H9 (cell line): ENCODE data around the gene YJU2. TPM values are rescaled to one million over a fixed set of nuclear protein-coding genes. Genes with fewer than 3 reads are reported as not detected.

Source experiments
- DNase-seq: peaks from one replicate; pipeline ENCODE4 v3.0.0-alpha.2; 2017
- H2AFZ ChIP-seq: one replicate; pipeline ENCODE4 v1.6.1; 2013; ENCODE audit warnings: mild to moderate bottlenecking, low read length, control low read depth, moderate library complexity
- H2AK5ac ChIP-seq: 2 replicates; pipeline ENCODE4 v1.6.1; 2013; ENCODE audit warnings: low read length, control low read depth, mixed read lengths; ENCODE audit not compliant: insufficient read length
- H2BK120ac ChIP-seq: one replicate; pipeline ENCODE4 v1.6.1; 2013; ENCODE audit warnings: low read depth, mild to moderate bottlenecking, low read length, control low read depth, inconsistent platforms; ENCODE audit not compliant: poor library complexity, severe bottlenecking
- H2BK12ac ChIP-seq: 2 replicates; pipeline ENCODE4 v1.6.1; 2013; ENCODE audit warnings: low read length, control low read depth, mixed read lengths, low read depth; ENCODE audit not compliant: insufficient read length
- H2BK15ac ChIP-seq: 2 replicates; pipeline ENCODE4 v1.6.1; 2013; ENCODE audit warnings: low read depth, low read length, control low read depth
- H2BK20ac ChIP-seq: one replicate; pipeline ENCODE4 v1.6.1; 2013; ENCODE audit warnings: low read depth, mild to moderate bottlenecking, low read length, control low read depth, inconsistent platforms; ENCODE audit not compliant: poor library complexity, severe bottlenecking
- H2BK5ac ChIP-seq: 2 replicates; pipeline ENCODE4 v1.6.1; 2013; ENCODE audit warnings: low read length, control low read depth, mixed read lengths; ENCODE audit not compliant: insufficient read length
- H3K14ac ChIP-seq: 2 replicates; pipeline ENCODE4 v1.6.1; 2013; ENCODE audit warnings: low read length, control low read depth; ENCODE audit not compliant: insufficient read depth
- H3K18ac ChIP-seq: 2 replicates; pipeline ENCODE4 v1.6.1; 2013; ENCODE audit warnings: low read depth, mild to moderate bottlenecking, mixed read lengths, low read length, control low read depth; ENCODE audit not compliant: insufficient read length
- H3K23ac ChIP-seq: 2 replicates; pipeline ENCODE4 v1.6.1; 2013; ENCODE audit warnings: low read length, control low read depth, mixed read lengths, low read depth; ENCODE audit not compliant: insufficient read length
- H3K23me2 ChIP-seq: 2 replicates; pipeline ENCODE4 v1.6.1; 2013; ENCODE audit warnings: low read depth, mild to moderate bottlenecking, mixed read lengths, low read length, control low read depth; ENCODE audit not compliant: insufficient read length, poor library complexity, severe bottlenecking
- H3K27ac ChIP-seq: 2 replicates; pipeline ENCODE4 v1.5.1; 2013; ENCODE audit warnings: low read length, control low read depth, mixed read lengths, low read depth; ENCODE audit not compliant: insufficient read length
- H3K27me3 ChIP-seq: 2 replicates; pipeline ENCODE4 v1.6.1; 2013; ENCODE audit warnings: low read length, control low read depth, inconsistent platforms; ENCODE audit not compliant: insufficient read depth
- H3K4ac ChIP-seq: 2 replicates; pipeline ENCODE4 v1.6.1; 2013; ENCODE audit warnings: low read depth, mild to moderate bottlenecking, control low read depth, inconsistent platforms, low read length, moderate library complexity
- H3K4me1 ChIP-seq: 2 replicates; pipeline ENCODE4 v1.6.1; 2013; ENCODE audit warnings: low read length, control low read depth, inconsistent platforms; ENCODE audit not compliant: insufficient read depth
- H3K4me2 ChIP-seq: 2 replicates; pipeline ENCODE4 v1.6.1; 2013; ENCODE audit warnings: low read length, control low read depth, mixed read lengths; ENCODE audit not compliant: insufficient read length, insufficient read depth
- H3K56ac ChIP-seq: 2 replicates; pipeline ENCODE4 v1.6.1; 2013; ENCODE audit warnings: low read depth, mild to moderate bottlenecking, mixed read lengths, low read length, control low read depth; ENCODE audit not compliant: insufficient read length
- H3K79me1 ChIP-seq: 2 replicates; pipeline ENCODE4 v1.6.1; 2013; ENCODE audit warnings: low read depth, mild to moderate bottlenecking, moderate library complexity, low read length, control low read depth, inconsistent platforms; ENCODE audit not compliant: insufficient read depth, poor library complexity, severe bottlenecking
- H3K79me2 ChIP-seq: 2 replicates; pipeline ENCODE4 v1.6.1; 2013; ENCODE audit warnings: low read length, control low read depth, inconsistent platforms; ENCODE audit not compliant: insufficient read depth
- H3K9ac ChIP-seq: 2 replicates; pipeline ENCODE4 v1.6.1; 2013; ENCODE audit warnings: low read length, control low read depth, mixed read lengths; ENCODE audit not compliant: insufficient read length; ENCODE audit errors: extremely low read depth
- H3K9me3 ChIP-seq: one replicate; pipeline ENCODE4 v1.6.1; 2013; ENCODE audit warnings: low read depth, low read length, inconsistent platforms; ENCODE audit not compliant: control insufficient read depth
- H3T11ph ChIP-seq: one replicate; pipeline ENCODE4 v1.6.1; 2013; ENCODE audit warnings: mild to moderate bottlenecking, low read length, control low read depth, inconsistent platforms
- H4K20me1 ChIP-seq: one replicate; pipeline ENCODE4 v1.6.1; 2013; ENCODE audit not compliant: control insufficient read depth, insufficient read length, insufficient read depth
- H4K5ac ChIP-seq: 2 replicates; pipeline ENCODE4 v1.6.1; 2013; ENCODE audit warnings: low read depth, mild to moderate bottlenecking, mixed read lengths, low read length, control low read depth; ENCODE audit not compliant: insufficient read length
- H4K8ac ChIP-seq: replicated peaks from 2 replicates; pipeline ENCODE4 v1.6.1; 2013; ENCODE audit warnings: low read length, control low read depth, mixed read lengths, low read depth; ENCODE audit not compliant: insufficient read length
- H4K91ac ChIP-seq: 2 replicates; pipeline ENCODE4 v1.6.1; 2013; ENCODE audit warnings: low read depth, mild to moderate bottlenecking, moderate library complexity, mixed read lengths, low read length, control low read depth; ENCODE audit not compliant: insufficient read length
- H3K27ac Mint-ChIP-seq, 3 experiments: 2 replicates in 2 of 3; 3 replicates in 1 of 3; pipeline ENCODE4 v1.8.0; 2020 to 2021; ENCODE audit warnings: mixed read lengths in 3 of 3, mild to moderate bottlenecking in 1 of 3, moderate library complexity in 1 of 3
- H3K27me3 Mint-ChIP-seq: 2 replicates; pipeline ENCODE4 v1.8.0; 2021; ENCODE audit warnings: low read depth, mild to moderate bottlenecking, moderate library complexity, mixed read lengths
- H3K36me3 Mint-ChIP-seq, 3 experiments: 2 replicates in 2 of 3; 3 replicates in 1 of 3; pipeline ENCODE4 v1.8.0; 2020 to 2021; ENCODE audit warnings: low read depth in 3 of 3, mixed read lengths in 3 of 3; ENCODE audit not compliant: insufficient read depth in 1 of 3
- H3K4me1 Mint-ChIP-seq, 2 experiments: 2 replicates each; pipeline ENCODE4 v1.8.0; 2020; ENCODE audit warnings: mixed read lengths in 2 of 2
- H3K4me3 Mint-ChIP-seq, 2 experiments: 2 replicates in 1 of 2; 3 replicates in 1 of 2; pipeline ENCODE4 v1.8.0; 2020 to 2021; ENCODE audit warnings: mild to moderate bottlenecking in 2 of 2, mixed read lengths in 2 of 2, moderate library complexity in 1 of 2
- H3K9me3 Mint-ChIP-seq, 2 experiments: 2 replicates in 1 of 2; 3 replicates in 1 of 2; pipeline ENCODE4 v1.8.0; 2020; ENCODE audit warnings: mild to moderate bottlenecking in 2 of 2, mixed read lengths in 2 of 2, moderate library complexity in 1 of 2
- WGBS: extraction: QIAGEN DNeasy Blood & Tissue Kit; methylation state at CpG from one replicate; pipeline ENCODE4 v1.1.7; 2013; ENCODE audit warnings: missing lambda C conversion rate, low lambda C conversion rate, mixed read lengths; ENCODE audit not compliant: insufficient read length; ENCODE audit errors: extremely low coverage; 5-methylcytosine and 5-hydroxymethylcytosine counted together
- total RNA-seq: library from RNA; stranded (reverse); gene quantifications from 2 replicates; pipeline ENCODE4 v1.2.1, GENCODE V29; 2021
- TF ChIP-seq, protein P1 (sequence below): fragments of 200-600 bp; sonication (generic); conservative IDR thresholded peaks from 3 replicates; pipeline ENCODE4 v1.8.0; 2021; ENCODE audit warnings: antibody characterized with exemption, mild to moderate bottlenecking

YJU2 gene
- total RNA-seq, 1 experiment from 2014 or later, result 31.0 TPM

- H2BK12ac ChIP-seq, result no peak overlapping the region
- H2BK15ac ChIP-seq, result no peak overlapping the region
- no peak overlapping the region for H4K91ac ChIP-seq
- H4K20me1 ChIP-seq, result no peaks in the 10 kb centered on the region
- no peak overlapping the region for H3K9ac ChIP-seq
- Mint-ChIP-seq H3K36me3 (peaks cover 20 to 47% (median 40%) of the 10 kb centered on the region in 3 experiments; a peak in 6 of 7 replicates), H3K4me3 (peak overlapping the region; percentile 64 to 76), H3K27me3 (peaks cover 8% of the 10 kb centered on the region), H3K27ac (peak overlapping the region in 2 of 3 experiments; percentile 35 to 62; a peak in 1 of 7 replicates), H3K4me1 (peaks cover 10 to 20% of the 10 kb centered on the region in 2 experiments), H3K9me3 (no peaks in the 10 kb centered on the region; a peak in 1 of 5 replicates)
- H3K9me3 ChIP-seq, result no peaks in the 10 kb centered on the region
- H3K23ac ChIP-seq, result no peak overlapping the region
- no peak overlapping the region for H4K8ac ChIP-seq
- no peak overlapping the region for H3K27ac ChIP-seq
- H3K4me1 ChIP-seq, result no peaks in the 10 kb centered on the region
- H3K23me2 ChIP-seq, result no peaks in the 10 kb centered on the region
- H3K18ac ChIP-seq, result no peak overlapping the region
- DNase-seq, result no peak
- H3K56ac ChIP-seq, result no peak overlapping the region
- H3K27me3 ChIP-seq, result no peaks in the 10 kb centered on the region
- no CpG with 5 or more reads among the region's 16 CpGs for WGBS
- H3K4ac ChIP-seq, result no peak overlapping the region
- H2BK120ac ChIP-seq, result no peak overlapping the region
- H3K4me2 ChIP-seq, result no peak overlapping the region
- H3K79me2 ChIP-seq, result no peaks in the 10 kb centered on the region
- H2BK20ac ChIP-seq, result no peak overlapping the region
- no peak overlapping the region for H2BK5ac ChIP-seq
- H2AK5ac ChIP-seq, result no peak overlapping the region
- H3T11ph ChIP-seq, result no peak overlapping the region
- H2AFZ ChIP-seq, result no peak overlapping the region
- no peak overlapping the region for H3K14ac ChIP-seq
- H4K5ac ChIP-seq, result no peak overlapping the region
- TF ChIP-seq, protein P1, sequence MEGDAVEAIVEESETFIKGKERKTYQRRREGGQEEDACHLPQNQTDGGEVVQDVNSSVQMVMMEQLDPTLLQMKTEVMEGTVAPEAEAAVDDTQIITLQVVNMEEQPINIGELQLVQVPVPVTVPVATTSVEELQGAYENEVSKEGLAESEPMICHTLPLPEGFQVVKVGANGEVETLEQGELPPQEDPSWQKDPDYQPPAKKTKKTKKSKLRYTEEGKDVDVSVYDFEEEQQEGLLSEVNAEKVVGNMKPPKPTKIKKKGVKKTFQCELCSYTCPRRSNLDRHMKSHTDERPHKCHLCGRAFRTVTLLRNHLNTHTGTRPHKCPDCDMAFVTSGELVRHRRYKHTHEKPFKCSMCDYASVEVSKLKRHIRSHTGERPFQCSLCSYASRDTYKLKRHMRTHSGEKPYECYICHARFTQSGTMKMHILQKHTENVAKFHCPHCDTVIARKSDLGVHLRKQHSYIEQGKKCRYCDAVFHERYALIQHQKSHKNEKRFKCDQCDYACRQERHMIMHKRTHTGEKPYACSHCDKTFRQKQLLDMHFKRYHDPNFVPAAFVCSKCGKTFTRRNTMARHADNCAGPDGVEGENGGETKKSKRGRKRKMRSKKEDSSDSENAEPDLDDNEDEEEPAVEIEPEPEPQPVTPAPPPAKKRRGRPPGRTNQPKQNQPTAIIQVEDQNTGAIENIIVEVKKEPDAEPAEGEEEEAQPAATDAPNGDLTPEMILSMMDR, result no peak
- H3K79me1 ChIP-seq, result no peaks in the 10 kb centered on the region
These were observed 58.8 kb downstream of the YJU2 start for GRCh38 chr19:4305659-4306058.
